Measurements from ENCODE around the gene YEATS4. TPM values are rescaled to one million over a fixed set of nuclear protein-coding genes. Genes with fewer than 3 reads are reported as not detected.

YEATS4 gene
- polyA plus RNA-seq, 2 donors, result 6.8 to 14.7 TPM

GRCh38 chr12:69350777-69351176 is 8.8 kb upstream of the YEATS4 start:
- WGBS, 2 donors, result 90 to 92% methylated on average over 1 of the region's 1 CpG
- no peak overlapping the region for H3K27ac ChIP-seq (ENCODE audit: low read depth in 2 of 2, low read length in 1 of 2)
- no peak overlapping the region for H3K4me3 ChIP-seq (ENCODE audit: low read depth in 1 of 2, low read length in 2 of 2)
- H3K36me3 ChIP-seq (ENCODE audit: control insufficient read depth in 2 of 2, insufficient read depth in 2 of 2, low read length in 1 of 2), result no peaks in the 10 kb centered on the region
- no peaks in the 10 kb centered on the region for H3K27me3 ChIP-seq (ENCODE audit: control insufficient read depth in 1 of 2, insufficient read depth in 2 of 2, low read length in 2 of 2)
- no peaks in the 10 kb centered on the region for H3K9me3 ChIP-seq (ENCODE audit: control insufficient read depth in 2 of 2, insufficient read depth in 1 of 2, low read depth in 1 of 2, low read length in 1 of 2)
- no peaks in the 10 kb centered on the region for H3K4me1 ChIP-seq (ENCODE audit: control insufficient read depth in 2 of 2, insufficient read depth in 2 of 2, low read length in 1 of 2)

- Histone ChIP-seq H3K36me3 (ENCODE audit: control insufficient read depth in 2 of 2, insufficient read depth in 2 of 2, low read length in 1 of 2) (no peaks in the 10 kb centered on the region), H3K4me1 (ENCODE audit: control insufficient read depth in 2 of 2, insufficient read depth in 2 of 2, low read length in 1 of 2) (no peaks in the 10 kb centered on the region), H3K4me3 (ENCODE audit: low read depth in 1 of 2, low read length in 2 of 2) (no peak overlapping the region), H3K27me3 (ENCODE audit: control insufficient read depth in 1 of 2, insufficient read depth in 2 of 2, low read length in 2 of 2) (no peaks in the 10 kb centered on the region), H3K9me3 (ENCODE audit: control insufficient read depth in 2 of 2, insufficient read depth in 1 of 2, low read depth in 1 of 2, low read length in 1 of 2) (no peaks in the 10 kb centered on the region), H3K27ac (ENCODE audit: low read depth in 2 of 2, low read length in 1 of 2) (no peak overlapping the region)
- 79 to 87% methylated on average over 2 of the region's 2 CpGs for WGBS, 2 donors
Observed at GRCh38 chr12:69351462-69352236, 7.9 kb upstream of the YEATS4 start.

- no peak overlapping the region for H3K27ac ChIP-seq (ENCODE audit: low read depth in 2 of 2, low read length in 1 of 2)
- H3K36me3 ChIP-seq (ENCODE audit: control insufficient read depth in 2 of 2, insufficient read depth in 2 of 2, low read length in 1 of 2), result no peaks in the 10 kb centered on the region
- no peaks in the 10 kb centered on the region for H3K27me3 ChIP-seq (ENCODE audit: control insufficient read depth in 1 of 2, insufficient read depth in 2 of 2, low read length in 2 of 2)
- no peaks in the 10 kb centered on the region for H3K9me3 ChIP-seq (ENCODE audit: control insufficient read depth in 2 of 2, insufficient read depth in 1 of 2, low read depth in 1 of 2, low read length in 1 of 2)
- 90 to 94% methylated on average over 5 of the region's 5 CpGs for WGBS, 2 donors
- H3K4me1 ChIP-seq (ENCODE audit: control insufficient read depth in 2 of 2, insufficient read depth in 2 of 2, low read length in 1 of 2), result no peaks in the 10 kb centered on the region
- H3K4me3 ChIP-seq (ENCODE audit: low read depth in 1 of 2, low read length in 2 of 2), result no peak overlapping the region
Observed at GRCh38 chr12:69352904-69353303, 6.6 kb upstream of the YEATS4 start.

- Histone ChIP-seq H3K4me1 (ENCODE audit: control insufficient read depth in 2 of 2, insufficient read depth in 2 of 2, low read length in 1 of 2) (no peaks in the 10 kb centered on the region), H3K9me3 (ENCODE audit: control insufficient read depth in 2 of 2, insufficient read depth in 1 of 2, low read depth in 1 of 2, low read length in 1 of 2) (no peaks in the 10 kb centered on the region), H3K27me3 (ENCODE audit: control insufficient read depth in 1 of 2, insufficient read depth in 2 of 2, low read length in 2 of 2) (no peaks in the 10 kb centered on the region), H3K36me3 (ENCODE audit: control insufficient read depth in 2 of 2, insufficient read depth in 2 of 2, low read length in 1 of 2) (no peaks in the 10 kb centered on the region), H3K27ac (ENCODE audit: low read depth in 2 of 2, low read length in 1 of 2) (no peak overlapping the region), H3K4me3 (ENCODE audit: low read depth in 1 of 2, low read length in 2 of 2) (no peak overlapping the region)
- WGBS, 2 donors, result 84 to 92% methylated on average over 1 of the region's 1 CpG
Observed at GRCh38 chr12:69354172-69354555, 5.4 kb upstream of the YEATS4 start.

GRCh38 chr12:69354556-69355187 is 4.9 kb upstream of the YEATS4 start:
- no peaks in the 10 kb centered on the region for H3K36me3 ChIP-seq (ENCODE audit: control insufficient read depth in 2 of 2, insufficient read depth in 2 of 2, low read length in 1 of 2)
- H3K27ac ChIP-seq (ENCODE audit: low read depth in 2 of 2, low read length in 1 of 2), result no peak overlapping the region
- H3K27me3 ChIP-seq (ENCODE audit: control insufficient read depth in 1 of 2, insufficient read depth in 2 of 2, low read length in 2 of 2), result no peaks in the 10 kb centered on the region
- no peaks in the 10 kb centered on the region for H3K4me1 ChIP-seq (ENCODE audit: control insufficient read depth in 2 of 2, insufficient read depth in 2 of 2, low read length in 1 of 2)
- 71 to 82% methylated on average over 1 of the region's 1 CpG for WGBS, 2 donors
- no peak overlapping the region for H3K4me3 ChIP-seq (ENCODE audit: low read depth in 1 of 2, low read length in 2 of 2)
- no peaks in the 10 kb centered on the region for H3K9me3 ChIP-seq (ENCODE audit: control insufficient read depth in 2 of 2, insufficient read depth in 1 of 2, low read depth in 1 of 2, low read length in 1 of 2)

- H3K27ac ChIP-seq (ENCODE audit: low read depth in 2 of 2, low read length in 1 of 2), result no peak overlapping the region
- no peaks in the 10 kb centered on the region for H3K36me3 ChIP-seq (ENCODE audit: control insufficient read depth in 2 of 2, insufficient read depth in 2 of 2, low read length in 1 of 2)
- 69 to 78% methylated on average over 2 of the region's 2 CpGs for WGBS, 2 donors
- no peaks in the 10 kb centered on the region for H3K9me3 ChIP-seq (ENCODE audit: control insufficient read depth in 2 of 2, insufficient read depth in 1 of 2, low read depth in 1 of 2, low read length in 1 of 2)
- no peak overlapping the region for H3K4me3 ChIP-seq (ENCODE audit: low read depth in 1 of 2, low read length in 2 of 2)
- H3K27me3 ChIP-seq (ENCODE audit: control insufficient read depth in 1 of 2, insufficient read depth in 2 of 2, low read length in 2 of 2), result no peaks in the 10 kb centered on the region
- H3K4me1 ChIP-seq (ENCODE audit: control insufficient read depth in 2 of 2, insufficient read depth in 2 of 2, low read length in 1 of 2), result no peaks in the 10 kb centered on the region
Observed at GRCh38 chr12:69355363-69356028, 4.0 kb upstream of the YEATS4 start.

- H3K27me3 ChIP-seq (ENCODE audit: control insufficient read depth in 1 of 2, insufficient read depth in 2 of 2, low read length in 2 of 2), result no peaks in the 10 kb centered on the region
- WGBS, 2 donors, result 3 to 7% methylated on average over 10 of the region's 10 CpGs
- no peaks in the 10 kb centered on the region for H3K4me1 ChIP-seq (ENCODE audit: control insufficient read depth in 2 of 2, insufficient read depth in 2 of 2, low read length in 1 of 2)
- no peaks in the 10 kb centered on the region for H3K36me3 ChIP-seq (ENCODE audit: control insufficient read depth in 2 of 2, insufficient read depth in 2 of 2, low read length in 1 of 2)
- H3K27ac ChIP-seq (ENCODE audit: low read depth in 2 of 2, low read length in 1 of 2), result peak overlapping the region; percentile 98 to 99
- H3K4me3 ChIP-seq (ENCODE audit: low read depth in 1 of 2, low read length in 2 of 2), result peak overlapping the region; percentile 82 to 94
- no peaks in the 10 kb centered on the region for H3K9me3 ChIP-seq (ENCODE audit: control insufficient read depth in 2 of 2, insufficient read depth in 1 of 2, low read depth in 1 of 2, low read length in 1 of 2)
Observed at GRCh38 chr12:69360348-69360672, 767 bp downstream of the YEATS4 start.

- Histone ChIP-seq H3K27me3 (ENCODE audit: control insufficient read depth in 1 of 2, insufficient read depth in 2 of 2, low read length in 2 of 2) (no peaks in the 10 kb centered on the region), H3K4me3 (ENCODE audit: low read depth in 1 of 2, low read length in 2 of 2) (no peak overlapping the region), H3K36me3 (ENCODE audit: control insufficient read depth in 2 of 2, insufficient read depth in 2 of 2, low read length in 1 of 2) (peaks cover 2 to 3% of the 10 kb centered on the region in 2 donors), H3K9me3 (ENCODE audit: control insufficient read depth in 2 of 2, insufficient read depth in 1 of 2, low read depth in 1 of 2, low read length in 1 of 2) (no peaks in the 10 kb centered on the region), H3K27ac (ENCODE audit: low read depth in 2 of 2, low read length in 1 of 2) (no peak overlapping the region), H3K4me1 (ENCODE audit: control insufficient read depth in 2 of 2, insufficient read depth in 2 of 2, low read length in 1 of 2) (no peaks in the 10 kb centered on the region)
- WGBS, 2 donors, result 64 to 72% methylated on average over 5 of the region's 5 CpGs
Observed at GRCh38 chr12:69366796-69367195, 7.3 kb downstream of the YEATS4 start.

GRCh38 chr12:69368171-69368570 is 8.6 kb downstream of the YEATS4 start:
- WGBS, 2 donors, result 95 to 98% methylated on average over 1 of the region's 1 CpG
- Histone ChIP-seq H3K4me1 (ENCODE audit: control insufficient read depth in 2 of 2, insufficient read depth in 2 of 2, low read length in 1 of 2) (no peaks in the 10 kb centered on the region), H3K27ac (ENCODE audit: low read depth in 2 of 2, low read length in 1 of 2) (no peak overlapping the region), H3K4me3 (ENCODE audit: low read depth in 1 of 2, low read length in 2 of 2) (no peak overlapping the region), H3K27me3 (ENCODE audit: control insufficient read depth in 1 of 2, insufficient read depth in 2 of 2, low read length in 2 of 2) (no peaks in the 10 kb centered on the region), H3K36me3 (ENCODE audit: control insufficient read depth in 2 of 2, insufficient read depth in 2 of 2, low read length in 1 of 2) (peaks cover 2 to 4% of the 10 kb centered on the region in 2 donors), H3K9me3 (ENCODE audit: control insufficient read depth in 2 of 2, insufficient read depth in 1 of 2, low read depth in 1 of 2, low read length in 1 of 2) (no peaks in the 10 kb centered on the region)

Data from esophagus (tissue), 2 donors.